GM12891 (cell line): Measurements from ENCODE around the gene CLCA2.
A peak's percentile ranks its signal among the peaks of the same experiment; 100 is the strongest.
"Not testable (repeated sequence)": the region's sequence is repeated elsewhere in the genome, so short reads cannot be mapped to it uniquely, and the experiment has no call there.

Experiments used
- DNase-seq: peaks from one replicate; pipeline ENCODE4 v3.0.0; 2011; ENCODE audit warnings: low spot score; ENCODE audit not compliant: insufficient read length
- FAIRE-seq: peaks from 2 replicates; lab custom pipeline; 2011; peaks lifted over from hg19 to GRCh38; lab: Jason Lieb, UNC
- PAX5 ChIP-seq: IDR thresholded peaks from 2 replicates; pipeline ENCODE4 v1.6.1; 2011; ENCODE audit warnings: low read length, moderate library complexity, mild to moderate bottlenecking; ENCODE audit not compliant: insufficient read depth, severe bottlenecking
- POLR2A ChIP-seq: IDR thresholded peaks from 2 replicates; pipeline ENCODE4 v1.6.1; 2011; ENCODE audit warnings: low read depth, low read length, control low read depth
- POLR2AphosphoS5 ChIP-seq: IDR thresholded peaks from 2 replicates; pipeline ENCODE4 v1.6.1; 2011; ENCODE audit warnings: low read depth, low read length, control low read depth
- POU2F2 ChIP-seq: IDR thresholded peaks from 2 replicates; pipeline ENCODE4 v1.6.1; 2011; ENCODE audit warnings: low read depth, mild to moderate bottlenecking, control low read depth, low read length, moderate library complexity
- SPI1 ChIP-seq: IDR thresholded peaks from 2 replicates; pipeline ENCODE4 v1.6.1; 2011; ENCODE audit warnings: low read depth, low read length, control low read depth
- TAF1 ChIP-seq: IDR thresholded peaks from 2 replicates; pipeline ENCODE4 v1.6.1; 2011; ENCODE audit warnings: low read depth, low read length, control low read depth

CLCA2 gene

GRCh38 chr1:86491171-86491950, 67.4 kb downstream of the CLCA2 start:
- TF ChIP-seq PAX5 (no peak), POLR2A (no peak), SPI1 (no peak), POLR2AphosphoS5 (no peak), TAF1 (no peak), POU2F2 (no peak)
- DNase-seq (no peak), FAIRE-seq (no peak)

GRCh38 chr1:86498281-86498680, 74.3 kb downstream of the CLCA2 start:
- DNase-seq (no peak), FAIRE-seq (no peak)
- no peak for TF ChIP-seq TAF1
- TF ChIP-seq POLR2A = no peak
- no peak for TF ChIP-seq PAX5
- TF ChIP-seq POLR2AphosphoS5 = no peak
- TF ChIP-seq SPI1 = no peak
- TF ChIP-seq POU2F2 = no peak

GRCh38 chr1:86499987-86500593, 76.1 kb downstream of the CLCA2 start:
- no peak for TF ChIP-seq SPI1
- no peak for DNase-seq
- FAIRE-seq = no peak

GRCh38 chr1:86500714-86501113, 76.7 kb downstream of the CLCA2 start:
- TF ChIP-seq SPI1 (no peak), POU2F2 (no peak), POLR2AphosphoS5 (no peak), POLR2A (no peak), TAF1 (no peak), PAX5 (no peak)

GRCh38 chr1:86502125-86502646, 78.2 kb downstream of the CLCA2 start:
- peak; percentile 98 for FAIRE-seq
- DNase-seq = not testable (repeated sequence)

More at GRCh38 chr1:86500714-86501113, 76.7 kb downstream of the CLCA2 start:
- DNase-seq (no peak), FAIRE-seq (no peak)

- no peak for DNase-seq
- no peak for FAIRE-seq
- no peak for TF ChIP-seq POU2F2
- no peak for TF ChIP-seq POLR2A
- no peak for TF ChIP-seq PAX5
- TF ChIP-seq SPI1 = peak; percentile 57
These were observed 78.9 kb downstream of the CLCA2 start for GRCh38 chr1:86502721-86503405.

GRCh38 chr1:86503406-86504136, 79.6 kb downstream of the CLCA2 start:
- DNase-seq = no peak
- no peak for FAIRE-seq
- no peak for TF ChIP-seq POU2F2
- TF ChIP-seq PAX5 = no peak
- no peak for TF ChIP-seq TAF1
- no peak for TF ChIP-seq POLR2AphosphoS5
- TF ChIP-seq POLR2A = no peak
- no peak for TF ChIP-seq SPI1

- DNase-seq (no peak), FAIRE-seq (no peak)
- TF ChIP-seq SPI1 = no peak
- no peak for TF ChIP-seq POLR2A
- no peak for TF ChIP-seq TAF1
- TF ChIP-seq POU2F2 = no peak
- no peak for TF ChIP-seq PAX5
- no peak for TF ChIP-seq POLR2AphosphoS5
These were observed 80.1 kb downstream of the CLCA2 start for GRCh38 chr1:86504137-86504479.

- FAIRE-seq = no peak
These were observed 81.1 kb downstream of the CLCA2 start for GRCh38 chr1:86504895-86505563.

More at GRCh38 chr1:86504895-86505563, 81.1 kb downstream of the CLCA2 start:
- TF ChIP-seq PAX5 = no peak
- no peak for TF ChIP-seq TAF1
- no peak for TF ChIP-seq POLR2AphosphoS5
- no peak for TF ChIP-seq POLR2A
- TF ChIP-seq POU2F2 = no peak
- TF ChIP-seq SPI1 = no peak
- no peak for DNase-seq
